NCI-H2227 (cell line): Measurements from ENCODE around the gene MRGPRF.
A peak's percentile ranks its signal among the peaks of the same experiment; 100 is the strongest.

Experiments used
- DNase-seq: peaks from one replicate; lab custom pipeline; 2025; ENCODE audit not compliant: unreplicated experiment; lab: John Stamatoyannopoulos, UW

MRGPRF gene

GRCh38 chr11:69013009-69013951 lies at the start of gene MRGPRF:
Gene MRGPRF (minus strand): TSS chr11:69013246. CDS start chr11:69009901, 3,345 bp downstream.
- peak; percentile 50 for DNase-seq

GRCh38 chr11:69062169-69062855 lies 49.3 kb upstream of the MRGPRF start:
- no peak for DNase-seq

- no peak for DNase-seq
Measured at GRCh38 chr11:69061713-69062053, 48.6 kb upstream of the MRGPRF start.

GRCh38 chr11:69060806-69061712 lies 48.0 kb upstream of the MRGPRF start:
- no peak for DNase-seq

GRCh38 chr11:69059985-69060384 lies 46.9 kb upstream of the MRGPRF start:
- no peak for DNase-seq

- no peak for DNase-seq
Measured at GRCh38 chr11:69059429-69059828, 46.4 kb upstream of the MRGPRF start.

GRCh38 chr11:69058511-69059270 lies 45.6 kb upstream of the MRGPRF start:
- DNase-seq, result no peak

GRCh38 chr11:69057801-69058200 lies 44.8 kb upstream of the MRGPRF start:
- DNase-seq, result no peak

GRCh38 chr11:69057236-69057635 lies 44.2 kb upstream of the MRGPRF start:
- DNase-seq, result no peak

- DNase-seq, result no peak
Measured at GRCh38 chr11:69055598-69056516, 42.8 kb upstream of the MRGPRF start.

GRCh38 chr11:69055212-69055586 lies 42.2 kb upstream of the MRGPRF start:
- no peak for DNase-seq

- no peak for DNase-seq
Measured at GRCh38 chr11:69054397-69055211, 41.6 kb upstream of the MRGPRF start.

- no peak for DNase-seq
Measured at GRCh38 chr11:69053546-69054396, 40.7 kb upstream of the MRGPRF start.

- DNase-seq, result no peak
Measured at GRCh38 chr11:69053169-69053477, 40.1 kb upstream of the MRGPRF start.

- no peak for DNase-seq
Measured at GRCh38 chr11:69052343-69053168, 39.5 kb upstream of the MRGPRF start.

GRCh38 chr11:69051381-69052342 lies 38.6 kb upstream of the MRGPRF start:
- DNase-seq, result no peak
